ENCODE data around the gene GYPA.
A peak's percentile ranks its signal among the peaks of the same experiment; 100 is the strongest.

GRCh38 chr4:144174401-144175067, 34.0 kb upstream of the GYPA start:
- TF ChIP-seq POLR2A (IDR thresholded peaks at IDR 0.05) (no peak), CTCF (IDR thresholded peaks at IDR 0.05) (peak; percentile 13 to 59 (median 46))

Data from adrenal gland (tissue), 5 donors.